Epithelial cell of proximal tubule (primary cell): Measurements from ENCODE around the gene STARD10. TPM values are rescaled to one million over a fixed set of nuclear protein-coding genes. Genes with fewer than 3 reads are reported as not detected.

Experiments used
- DNase-seq: peaks from one replicate; pipeline ENCODE4 v3.0.0-alpha.2; 2011; ENCODE audit warnings: low read depth
- H3K4me3 ChIP-seq: 2 replicates; pipeline ENCODE4 v1.5.1; 2011; ENCODE audit warnings: low read depth, mild to moderate bottlenecking, low read length
- total RNA-seq: library from RNA; depleted of rRNA; stranded (reverse); fragments of >200 nt; gene quantifications from 2 replicates; pipeline ENCODE4 v1.2.3, GENCODE V29; 2015
- TF ChIP-seq, protein P1 (sequence below): conservative IDR thresholded peaks from 2 replicates; pipeline ENCODE4 v1.5.1; 2012; ENCODE audit warnings: low read depth, mild to moderate bottlenecking, low read length

The STARD10 gene
- total RNA-seq, 1 donor from 2014 or later = 54.8 TPM

DNA sequence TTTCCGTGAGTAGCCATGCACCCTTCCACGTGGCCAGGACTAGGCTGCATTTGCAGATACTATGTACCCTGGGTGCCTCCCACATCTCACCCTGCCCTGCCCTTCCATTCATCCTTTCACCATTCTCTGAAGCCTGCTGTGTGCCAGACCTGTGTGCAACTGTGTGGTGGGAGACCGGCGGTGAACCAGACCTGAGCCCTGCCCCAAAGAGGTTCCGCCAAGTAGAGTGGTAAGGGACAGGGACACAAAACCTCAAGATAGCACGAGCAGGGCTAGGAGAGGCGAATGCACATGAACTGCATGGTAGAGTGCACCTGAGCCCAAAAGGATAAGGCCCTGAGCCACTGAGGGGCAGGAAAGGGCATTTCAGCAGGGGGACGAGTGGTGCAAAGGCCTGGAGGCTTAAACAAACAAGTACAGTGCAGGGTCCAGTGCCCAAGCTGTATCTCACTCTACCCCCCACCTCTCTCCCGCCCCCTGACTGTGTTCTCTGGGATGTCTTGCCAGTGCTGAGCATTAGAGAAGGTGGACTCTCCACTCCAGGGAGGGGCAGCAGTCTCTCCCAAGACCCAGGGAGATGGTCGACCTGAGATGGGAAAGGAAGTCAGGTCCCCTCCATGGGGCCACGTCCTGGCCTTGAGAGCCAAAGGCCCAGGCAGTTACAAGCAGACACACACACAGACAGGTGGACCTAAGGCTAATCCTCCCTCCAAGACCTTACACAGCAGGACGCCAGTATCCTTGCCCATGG lies 27.5 kb downstream of the STARD10 start:
- H3K4me3 ChIP-seq = no peak overlapping the region
- TF ChIP-seq, protein P1, sequence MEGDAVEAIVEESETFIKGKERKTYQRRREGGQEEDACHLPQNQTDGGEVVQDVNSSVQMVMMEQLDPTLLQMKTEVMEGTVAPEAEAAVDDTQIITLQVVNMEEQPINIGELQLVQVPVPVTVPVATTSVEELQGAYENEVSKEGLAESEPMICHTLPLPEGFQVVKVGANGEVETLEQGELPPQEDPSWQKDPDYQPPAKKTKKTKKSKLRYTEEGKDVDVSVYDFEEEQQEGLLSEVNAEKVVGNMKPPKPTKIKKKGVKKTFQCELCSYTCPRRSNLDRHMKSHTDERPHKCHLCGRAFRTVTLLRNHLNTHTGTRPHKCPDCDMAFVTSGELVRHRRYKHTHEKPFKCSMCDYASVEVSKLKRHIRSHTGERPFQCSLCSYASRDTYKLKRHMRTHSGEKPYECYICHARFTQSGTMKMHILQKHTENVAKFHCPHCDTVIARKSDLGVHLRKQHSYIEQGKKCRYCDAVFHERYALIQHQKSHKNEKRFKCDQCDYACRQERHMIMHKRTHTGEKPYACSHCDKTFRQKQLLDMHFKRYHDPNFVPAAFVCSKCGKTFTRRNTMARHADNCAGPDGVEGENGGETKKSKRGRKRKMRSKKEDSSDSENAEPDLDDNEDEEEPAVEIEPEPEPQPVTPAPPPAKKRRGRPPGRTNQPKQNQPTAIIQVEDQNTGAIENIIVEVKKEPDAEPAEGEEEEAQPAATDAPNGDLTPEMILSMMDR = no peak
- DNase-seq = no peak

- TF ChIP-seq, protein P1 = no peak
These were observed 29.3 kb downstream of the STARD10 start for GRCh38 chr11:72764503-72764902.

GRCh38 chr11:72763823-72764222 lies 30.0 kb downstream of the STARD10 start:
- no peak overlapping the region for H3K4me3 ChIP-seq
- TF ChIP-seq, protein P1 = no peak
- DNase-seq = no peak

More at GRCh38 chr11:72764503-72764902, 29.3 kb downstream of the STARD10 start:
- no peak overlapping the region for H3K4me3 ChIP-seq
- no peak for DNase-seq

DNA sequence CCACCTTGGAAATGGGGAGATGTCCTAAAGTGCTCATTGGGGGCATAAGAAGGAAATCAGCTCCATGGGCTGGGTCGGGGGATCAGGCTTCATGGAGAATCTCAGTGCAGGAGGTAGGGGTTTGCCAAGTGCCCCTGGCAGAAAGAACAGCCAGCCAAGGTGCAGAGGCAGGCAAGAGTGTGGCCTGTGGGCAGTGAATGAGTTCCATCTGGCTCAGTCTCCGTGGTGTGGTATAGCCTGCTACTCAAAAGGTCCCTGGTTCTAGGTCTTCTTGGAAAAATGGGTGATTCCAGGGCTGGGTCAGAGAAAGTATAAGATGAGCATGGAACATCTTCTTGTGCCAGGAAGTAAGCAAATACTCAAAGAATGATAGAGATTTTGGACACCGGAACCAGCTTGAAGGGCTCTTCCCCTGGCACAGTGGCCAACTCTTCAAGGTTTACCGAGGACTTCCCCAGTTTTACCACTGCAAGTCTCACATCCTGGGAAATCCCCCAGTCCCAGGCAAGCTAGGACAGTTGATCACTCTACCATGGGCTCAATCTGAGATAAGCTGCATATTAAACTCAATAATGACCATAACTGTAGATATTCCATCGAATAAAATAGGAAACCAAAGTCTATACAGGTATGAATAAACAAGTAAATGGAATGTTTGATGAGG lies 31.1 kb downstream of the STARD10 start:
- no peak for DNase-seq

GRCh38 chr11:72760539-72761405 lies 33.1 kb downstream of the STARD10 start:
- TF ChIP-seq, protein P1 = no peak
- H3K4me3 ChIP-seq = no peak overlapping the region
- DNase-seq = no peak

More for the DNA sequence above, 31.1 kb downstream of the STARD10 start:
- TF ChIP-seq, protein P1 = no peak
- no peak overlapping the region for H3K4me3 ChIP-seq

- H3K4me3 ChIP-seq = no peak overlapping the region
- DNase-seq = no peak
- TF ChIP-seq, protein P1 = no peak
These were observed 34.3 kb downstream of the STARD10 start for GRCh38 chr11:72759468-72759985.
